Measurements from ENCODE around the gene MOV10L1. TPM values are rescaled to one million over a fixed set of nuclear protein-coding genes. Genes with fewer than 3 reads are reported as not detected.

MOV10L1 gene
- total and polyA plus RNA-seq, 11 donors, result 0.06 to 0.63 (median 0.13) TPM; not detected in 6

DNA sequence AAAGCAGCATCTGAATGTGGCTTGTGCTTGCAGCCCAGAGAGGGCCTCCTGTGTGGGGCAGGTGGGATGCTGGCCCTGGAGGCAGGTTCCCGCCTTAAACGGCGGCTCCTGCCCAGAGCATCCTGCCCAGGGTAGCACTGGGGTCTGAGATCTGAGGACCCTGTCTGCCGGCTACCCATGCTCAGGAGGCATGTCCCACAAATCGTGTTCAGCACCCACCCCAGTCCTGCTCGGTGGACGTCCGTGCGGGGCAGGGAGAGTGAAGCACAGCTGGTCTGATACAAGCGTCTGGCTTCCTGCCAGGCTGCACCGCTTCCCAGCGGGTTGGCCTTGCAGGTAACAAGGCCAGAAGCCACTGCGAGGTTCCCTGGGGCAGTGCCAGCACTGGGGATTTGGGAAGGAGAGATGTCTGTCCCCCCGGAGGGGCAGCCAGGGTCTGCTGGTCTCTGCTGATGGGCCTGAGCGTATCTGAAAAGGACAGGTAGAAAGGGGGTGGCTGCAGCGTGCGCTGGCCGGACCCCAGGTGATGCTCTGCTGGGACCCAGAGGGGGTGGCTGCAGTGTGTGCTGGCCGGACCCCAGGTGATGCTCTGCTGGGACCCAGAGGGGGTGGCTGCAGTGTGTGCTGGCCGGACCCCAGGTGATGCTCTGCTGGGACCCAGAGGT is 99.5 kb downstream of the MOV10L1 start:
- 56 to 72% (median 63%) methylated on average over 16 to 20 of the region's 20 CpGs for WGBS, 4 donors
- no peaks in the 10 kb centered on the region for H3K9me3 ChIP-seq
- no peak for TF ChIP-seq POLR2A (IDR thresholded peaks at IDR 0.05)
- TF ChIP-seq, protein P1, sequence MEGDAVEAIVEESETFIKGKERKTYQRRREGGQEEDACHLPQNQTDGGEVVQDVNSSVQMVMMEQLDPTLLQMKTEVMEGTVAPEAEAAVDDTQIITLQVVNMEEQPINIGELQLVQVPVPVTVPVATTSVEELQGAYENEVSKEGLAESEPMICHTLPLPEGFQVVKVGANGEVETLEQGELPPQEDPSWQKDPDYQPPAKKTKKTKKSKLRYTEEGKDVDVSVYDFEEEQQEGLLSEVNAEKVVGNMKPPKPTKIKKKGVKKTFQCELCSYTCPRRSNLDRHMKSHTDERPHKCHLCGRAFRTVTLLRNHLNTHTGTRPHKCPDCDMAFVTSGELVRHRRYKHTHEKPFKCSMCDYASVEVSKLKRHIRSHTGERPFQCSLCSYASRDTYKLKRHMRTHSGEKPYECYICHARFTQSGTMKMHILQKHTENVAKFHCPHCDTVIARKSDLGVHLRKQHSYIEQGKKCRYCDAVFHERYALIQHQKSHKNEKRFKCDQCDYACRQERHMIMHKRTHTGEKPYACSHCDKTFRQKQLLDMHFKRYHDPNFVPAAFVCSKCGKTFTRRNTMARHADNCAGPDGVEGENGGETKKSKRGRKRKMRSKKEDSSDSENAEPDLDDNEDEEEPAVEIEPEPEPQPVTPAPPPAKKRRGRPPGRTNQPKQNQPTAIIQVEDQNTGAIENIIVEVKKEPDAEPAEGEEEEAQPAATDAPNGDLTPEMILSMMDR (IDR thresholded peaks at IDR 0.05), result no peak
- peak overlapping the region in 2 of 12 donors; percentile 55 to 61 for H3K4me3 ChIP-seq
- no peak for ATAC-seq
- H3K27me3 ChIP-seq, result no peaks in the 10 kb centered on the region
- peaks cover 0 to 14% (median 7%) of the 10 kb centered on the region in 9 donors for H3K36me3 ChIP-seq
- DNase-seq, result peak in 4 of 5 donors; percentile 32 to 71 (median 52)
- H3K4me1 ChIP-seq, result peaks cover 8 to 80% (median 49%) of the 10 kb centered on the region in 12 donors
- peak overlapping the region in 11 of 12 donors; percentile 51 to 94 (median 80) for H3K27ac ChIP-seq
- intact Hi-C loops (cut with DNase I), result loop anchor here in 2 of 10 donors (10.0 kb wide), 2 partner anchors 255 to 265 kb away; no protein-coding TSS in a partner anchor

DNA sequence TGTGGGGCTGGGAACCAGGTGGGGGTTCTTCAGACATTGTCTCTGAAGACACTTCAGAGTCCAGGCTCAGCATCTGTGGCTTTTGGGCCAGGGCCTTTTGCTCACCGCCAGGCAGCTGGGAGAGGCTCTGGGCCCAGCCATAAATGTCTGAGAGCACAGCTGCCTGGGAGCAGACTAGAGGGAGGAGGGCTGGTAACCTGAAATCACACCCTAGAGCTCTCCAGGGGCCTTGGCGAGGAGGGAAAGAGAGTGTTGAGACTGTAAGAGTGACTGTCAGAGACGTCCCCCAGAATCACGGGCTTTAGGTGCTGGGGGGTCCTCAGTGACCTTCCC is 100.0 kb downstream of the MOV10L1 start:
- peak in 1 of 5 donors; percentile 35 for DNase-seq
- TF ChIP-seq, protein P1 (IDR thresholded peaks at IDR 0.05), result no peak
- TF ChIP-seq POLR2A (IDR thresholded peaks at IDR 0.05), result no peak
- H3K9me3 ChIP-seq, result no peaks in the 10 kb centered on the region
- H3K27me3 ChIP-seq, result no peaks in the 10 kb centered on the region
- peak; percentile 11 to 31 (median 22) for ATAC-seq
- peaks cover 0 to 19% (median 12%) of the 10 kb centered on the region in 9 donors for H3K36me3 ChIP-seq
- peaks cover 8 to 76% (median 45%) of the 10 kb centered on the region in 12 donors for H3K4me1 ChIP-seq
- intact Hi-C loops (cut with DNase I), result loop anchor here in 2 of 10 donors (10.0 kb wide), 2 partner anchors 255 to 265 kb away; no protein-coding TSS in a partner anchor
- H3K27ac ChIP-seq, result peak overlapping the region in 11 of 12 donors; percentile 51 to 94 (median 80)
- H3K4me3 ChIP-seq, result peak overlapping the region in 11 of 12 donors; percentile 31 to 61 (median 53)
- 8 to 28% (median 17%) methylated on average over 3 to 4 of the region's 4 CpGs for WGBS, 4 donors

DNA sequence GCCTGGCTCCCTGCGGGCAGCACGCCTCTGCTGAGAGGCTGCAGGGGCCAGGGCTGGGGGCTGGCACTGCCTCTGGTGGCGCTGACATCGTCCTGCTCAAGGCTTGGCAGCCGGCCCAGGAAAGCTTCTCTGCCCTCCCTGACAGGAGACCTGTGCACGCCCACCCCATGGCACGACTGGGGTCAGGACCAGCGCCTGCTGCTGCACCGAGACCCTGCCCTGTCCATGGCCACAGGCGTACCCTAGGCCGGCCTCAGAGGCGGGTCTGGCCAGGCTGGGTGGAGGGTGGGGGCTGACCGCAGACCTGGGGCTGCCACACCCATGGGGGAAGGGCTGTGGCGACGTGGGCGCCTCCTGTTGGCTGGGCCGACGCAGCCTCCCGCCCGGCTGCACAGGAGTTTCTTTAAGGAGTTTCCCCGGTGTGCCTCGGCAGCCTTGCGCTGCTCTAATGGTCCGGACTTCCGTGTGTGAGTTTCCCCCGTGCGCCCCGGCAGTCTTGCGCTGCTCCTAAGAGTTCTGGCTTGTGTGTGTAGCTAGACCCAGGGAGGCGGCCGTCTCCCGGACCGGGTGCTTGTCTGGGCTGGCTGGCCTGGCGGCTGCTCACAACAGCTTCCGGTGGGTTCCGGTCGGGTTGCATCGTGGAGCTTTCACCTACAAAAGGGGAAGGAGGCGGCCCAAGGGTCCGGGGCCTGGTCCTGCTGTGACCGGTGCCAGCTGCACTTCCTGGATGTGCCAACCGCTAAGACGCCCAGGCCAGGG is 100.6 kb downstream of the MOV10L1 start:
- Histone ChIP-seq H3K4me1 (peaks cover 8 to 71% (median 43%) of the 10 kb centered on the region in 12 donors), H3K27me3 (no peaks in the 10 kb centered on the region), H3K27ac (peak overlapping the region; percentile 51 to 94 (median 77)), H3K36me3 (peaks cover 0 to 25% (median 13%) of the 10 kb centered on the region in 9 donors), H3K4me3 (peak overlapping the region; percentile 10 to 61 (median 50)), H3K9me3 (no peaks in the 10 kb centered on the region)
- DNase-seq, result peak; percentile 78 to 92 (median 89)
- peak; percentile 56 to 71 (median 68) for ATAC-seq
- TF ChIP-seq POLR2A (IDR thresholded peaks at IDR 0.05), result no peak
- TF ChIP-seq, protein P1 (IDR thresholded peaks at IDR 0.05), result peak in 10 of 12 donors; percentile 27 to 65 (median 48)
- 0 to 18% (median 6%) methylated on average over 2 to 43 of the region's 43 CpGs for WGBS, 4 donors
- intact Hi-C loops (cut with DNase I), result no loop called here

All from heart left ventricle (tissue), 16 donors.